Lung (tissue), 12 donors: ENCODE data around the gene P3H3. TPM values are rescaled to one million over a fixed set of nuclear protein-coding genes. Genes with fewer than 3 reads are reported as not detected.

Experiments used
- ATAC-seq: fragments of 200-7000 bp; cut with Tn5 transposase; one replicate; pipeline ENCODE4 v1.9.1; 2020; ENCODE audit warnings: moderate number of reproducible peaks; ENCODE audit not compliant: insufficient read depth, low FRiP score
- DNase-seq, 3 donors: peaks; one replicate each; pipeline ENCODE4 v3.0.0-alpha.2; 2013 to 2017
- H3K27ac ChIP-seq, 2 donors: one replicate each; pipeline ENCODE4 v1.5.1; 2013; ENCODE audit warnings: mild to moderate bottlenecking in 2 of 2, moderate library complexity in 2 of 2, control low read depth in 1 of 2, inconsistent platforms in 1 of 2, low read depth in 1 of 2, low read length in 1 of 2
- H3K27me3 ChIP-seq, 3 donors: one replicate each; pipeline ENCODE4 v1.5.1; 2013; ENCODE audit warnings: low read length in 2 of 3; ENCODE audit not compliant: control insufficient read depth in 3 of 3, insufficient read depth in 3 of 3
- H3K36me3 ChIP-seq, 4 donors: one replicate each; pipeline ENCODE4 v1.5.1; 2013; ENCODE audit warnings: low read length in 4 of 4, mild to moderate bottlenecking in 1 of 4, moderate library complexity in 1 of 4; ENCODE audit not compliant: control insufficient read depth in 4 of 4, insufficient read depth in 4 of 4
- H3K4me1 ChIP-seq, 5 donors: one replicate each; pipeline ENCODE4 v1.5.1; 2013; ENCODE audit warnings: low read length in 5 of 5, mild to moderate bottlenecking in 2 of 5, moderate library complexity in 1 of 5; ENCODE audit not compliant: control insufficient read depth in 5 of 5, insufficient read depth in 5 of 5
- H3K4me3 ChIP-seq: one replicate; pipeline ENCODE4 v1.5.1; 2013; ENCODE audit warnings: mild to moderate bottlenecking, control low read depth, moderate library complexity
- H3K9ac ChIP-seq, 2 donors: one replicate each; pipeline ENCODE4 v1.5.1; 2013; ENCODE audit warnings: low read length in 2 of 2, control low read depth in 1 of 2; ENCODE audit not compliant: insufficient read depth in 1 of 2
- H3K9me3 ChIP-seq, 4 donors: one replicate each; pipeline ENCODE4 v1.5.1; 2013; ENCODE audit warnings: low read length in 3 of 4, mild to moderate bottlenecking in 1 of 4, moderate library complexity in 1 of 4; ENCODE audit not compliant: control insufficient read depth in 4 of 4, insufficient read depth in 3 of 4
- WGBS, 2 donors: extraction: QIAGEN DNeasy Blood & Tissue Kit; methylation state at CpG; one replicate each; pipeline ENCODE4 v1.1.7; 2013; 5-methylcytosine and 5-hydroxymethylcytosine counted together
- polyA plus RNA-seq, 2 donors: library from polyadenylated mRNA; stranded (reverse); fragments of 200-250 nt; gene quantifications; one replicate each; pipeline ENCODE4 v1.2.1, GENCODE V29; 2013
- total RNA-seq, 2 donors: library from RNA; depleted of rRNA in 1 of 2; stranded (reverse); fragments of >200 nt in 1 of 2; gene quantifications; one replicate each; pipeline ENCODE4 v1.2.1, GENCODE V29; 2014 to 2021
- TF ChIP-seq, protein P1 (sequence below): IDR thresholded peaks from 2 replicates; pipeline ENCODE4 v1.5.1; 2012; ENCODE audit warnings: mild to moderate bottlenecking; ENCODE audit errors: control extremely low read depth, extremely low read depth
- donor health status: control.
- donor health status: control.
- donor health status: Bipolar disorder and iron deficiency.
- donor health status: healthy.
- donor health status: DM: yes; HTN: yes; CAD: no.

P3H3 gene
- total and polyA plus RNA-seq, 4 donors, result 9.3 to 23.3 (median 14.2) TPM

DNA sequence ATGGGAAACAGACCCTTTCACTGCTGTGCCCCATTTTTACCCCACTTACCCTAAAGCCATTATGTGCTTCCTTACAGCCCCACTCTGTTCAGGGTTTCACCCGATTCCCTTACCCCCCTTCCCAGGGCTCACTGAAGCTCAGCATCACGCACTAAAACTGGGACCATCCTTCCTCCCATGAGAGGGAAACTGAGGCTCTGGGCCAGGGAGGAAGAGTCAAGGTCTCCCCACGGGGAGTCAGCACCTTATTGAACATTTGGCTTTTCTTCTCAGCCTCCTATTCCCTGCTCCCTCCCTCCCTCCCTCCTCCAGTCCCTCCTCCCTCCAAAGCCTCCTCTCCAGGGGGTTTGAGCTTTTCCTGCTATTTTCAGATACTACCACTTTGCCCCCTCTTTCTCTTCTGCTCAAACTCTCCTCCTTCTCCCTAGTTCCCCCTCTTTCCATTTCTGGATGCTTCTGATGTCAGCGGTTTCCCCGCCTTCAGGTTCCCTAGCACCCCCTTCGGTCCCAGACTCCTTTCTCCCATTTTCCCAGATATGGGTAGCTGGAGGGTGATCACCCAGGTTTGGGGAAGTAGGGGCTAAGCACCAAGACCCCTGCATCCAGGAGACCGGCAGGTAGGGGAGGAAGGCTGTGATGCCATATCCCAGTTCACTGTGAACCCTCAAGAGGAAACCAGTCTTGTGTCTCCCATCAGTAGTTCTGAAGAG lies 5.6 kb upstream of the P3H3 start:
- WGBS, 2 donors, result 69 to 91% methylated on average over 7 of the region's 7 CpGs
- peaks cover 0 to 12% (median 3%) of the 10 kb centered on the region in 3 donors for H3K27me3 ChIP-seq
- ATAC-seq (no peak), DNase-seq (no peak)
- H3K27ac ChIP-seq, result no peak overlapping the region
- H3K4me1 ChIP-seq, result peaks cover 0 to 30% (median 9%) of the 10 kb centered on the region in 5 donors
- TF ChIP-seq, protein P1, sequence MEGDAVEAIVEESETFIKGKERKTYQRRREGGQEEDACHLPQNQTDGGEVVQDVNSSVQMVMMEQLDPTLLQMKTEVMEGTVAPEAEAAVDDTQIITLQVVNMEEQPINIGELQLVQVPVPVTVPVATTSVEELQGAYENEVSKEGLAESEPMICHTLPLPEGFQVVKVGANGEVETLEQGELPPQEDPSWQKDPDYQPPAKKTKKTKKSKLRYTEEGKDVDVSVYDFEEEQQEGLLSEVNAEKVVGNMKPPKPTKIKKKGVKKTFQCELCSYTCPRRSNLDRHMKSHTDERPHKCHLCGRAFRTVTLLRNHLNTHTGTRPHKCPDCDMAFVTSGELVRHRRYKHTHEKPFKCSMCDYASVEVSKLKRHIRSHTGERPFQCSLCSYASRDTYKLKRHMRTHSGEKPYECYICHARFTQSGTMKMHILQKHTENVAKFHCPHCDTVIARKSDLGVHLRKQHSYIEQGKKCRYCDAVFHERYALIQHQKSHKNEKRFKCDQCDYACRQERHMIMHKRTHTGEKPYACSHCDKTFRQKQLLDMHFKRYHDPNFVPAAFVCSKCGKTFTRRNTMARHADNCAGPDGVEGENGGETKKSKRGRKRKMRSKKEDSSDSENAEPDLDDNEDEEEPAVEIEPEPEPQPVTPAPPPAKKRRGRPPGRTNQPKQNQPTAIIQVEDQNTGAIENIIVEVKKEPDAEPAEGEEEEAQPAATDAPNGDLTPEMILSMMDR, result no peak
- H3K9me3 ChIP-seq, result peaks cover 0 to 3% (median 0%) of the 10 kb centered on the region in 4 donors
- H3K36me3 ChIP-seq, result peaks cover 0 to 15% (median 3%) of the 10 kb centered on the region in 4 donors
- no peak overlapping the region for H3K9ac ChIP-seq
- no peak overlapping the region for H3K4me3 ChIP-seq

GRCh38 chr12:6823182-6824084 lies 4.8 kb upstream of the P3H3 start:
- no peak overlapping the region for H3K9ac ChIP-seq
- no peak overlapping the region for H3K4me3 ChIP-seq
- WGBS, 2 donors, result 80 to 83% methylated on average over 10 to 12 of the region's 12 CpGs
- DNase-seq (no peak), ATAC-seq (no peak)
- peaks cover 0 to 31% (median 8%) of the 10 kb centered on the region in 5 donors for H3K4me1 ChIP-seq
- H3K27ac ChIP-seq, result no peak overlapping the region
- H3K9me3 ChIP-seq, result no peaks in the 10 kb centered on the region
- TF ChIP-seq, protein P1, result no peak
- peaks cover 0 to 10% (median 0%) of the 10 kb centered on the region in 4 donors for H3K36me3 ChIP-seq
- H3K27me3 ChIP-seq, result peaks cover 0 to 12% (median 3%) of the 10 kb centered on the region in 3 donors

DNA sequence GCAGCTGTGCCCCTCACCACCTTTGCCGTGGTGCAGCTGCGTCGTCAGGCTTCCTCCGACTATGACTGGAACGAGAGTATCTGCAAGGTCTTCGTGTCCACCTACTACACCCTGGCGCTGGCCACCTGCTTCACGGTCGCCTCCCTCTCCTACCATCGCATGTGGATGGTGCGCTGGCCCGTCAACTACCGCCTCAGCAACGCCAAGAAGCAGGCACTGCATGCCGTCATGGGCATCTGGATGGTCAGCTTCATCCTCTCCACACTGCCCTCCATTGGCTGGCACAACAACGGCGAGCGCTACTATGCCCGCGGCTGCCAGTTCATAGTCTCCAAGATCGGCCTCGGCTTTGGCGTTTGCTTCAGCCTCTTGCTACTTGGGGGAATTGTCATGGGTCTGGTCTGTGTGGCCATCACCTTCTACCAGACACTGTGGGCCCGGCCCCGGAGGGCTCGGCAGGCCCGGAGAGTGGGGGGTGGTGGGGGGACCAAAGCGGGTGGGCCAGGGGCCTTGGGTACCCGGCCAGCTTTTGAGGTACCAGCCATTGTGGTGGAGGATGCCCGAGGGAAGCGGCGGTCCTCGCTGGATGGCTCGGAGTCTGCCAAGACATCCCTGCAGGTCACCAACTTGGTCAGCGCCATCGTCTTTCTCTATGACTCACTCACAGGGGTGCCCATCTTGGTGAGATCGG lies 4.0 kb upstream of the P3H3 start:
- ATAC-seq (no peak), DNase-seq (no peak)
- Histone ChIP-seq H3K9ac (no peak overlapping the region), H3K9me3 (no peaks in the 10 kb centered on the region), H3K4me3 (no peak overlapping the region), H3K27me3 (peaks cover 0 to 12% (median 3%) of the 10 kb centered on the region in 3 donors), H3K4me1 (peaks cover 0 to 35% (median 9%) of the 10 kb centered on the region in 5 donors), H3K27ac (no peak overlapping the region), H3K36me3 (peaks cover 0 to 9% (median 0%) of the 10 kb centered on the region in 4 donors)
- 90 to 92% methylated on average over 36 to 37 of the region's 37 CpGs for WGBS, 2 donors
- TF ChIP-seq, protein P1, result no peak
